Measurements from ENCODE around the gene ZNF136. TPM values are rescaled to one million over a fixed set of nuclear protein-coding genes. Genes with fewer than 3 reads are reported as not detected.

Gene ZNF136
- total and polyA plus RNA-seq, 2 of the 13 experiments (the other 11 are each of a cell fraction or from before 2014, with no cell fraction given): 2.5 to 10.2 TPM

GRCh38 chr19:12139885-12140544 is 22.9 kb upstream of the ZNF136 start, which contains the start of gene ZNF20 (continued):
- TF ChIP-seq SKIL (CRISPR knock-in tag; IDR thresholded peaks at IDR 0.05; ENCODE audit: borderline replicate concordance) (no peak), POLR2AphosphoS5 (IDR thresholded peaks at IDR 0.05; ENCODE audit: low read depth, low read length) (peak; percentile 70), KLF15 (CRISPR knock-in tag; IDR thresholded peaks at IDR 0.05; ENCODE audit: borderline replicate concordance) (0 out of 2 replicates have a peak, but pooled peaks have one; percentile 45), NR1H2 (CRISPR knock-in tag; IDR thresholded peaks at IDR 0.05; ENCODE audit: borderline replicate concordance, low read depth) (no peak), FOSL1 (CRISPR knock-in tag; IDR thresholded peaks at IDR 0.05; ENCODE audit: borderline replicate concordance) (no peak), ZBTB7B (CRISPR knock-in tag; IDR thresholded peaks at IDR 0.05) (peak; percentile 25; the same call in 1 of the 2 replicates), ZNF512B (CRISPR knock-in tag; IDR thresholded peaks at IDR 0.05; ENCODE audit: borderline replicate concordance) (no peak), HNRNPL (IDR thresholded peaks at IDR 0.05; ENCODE audit: low read depth, low read length) (no peak), NFIC (IDR thresholded peaks at IDR 0.05; ENCODE audit: low read length) (no peak), RFXANK (CRISPR knock-in tag; IDR thresholded peaks at IDR 0.05) (no peak), ZBTB46 (CRISPR knock-in tag; IDR thresholded peaks at IDR 0.05; ENCODE audit: borderline replicate concordance) (no peak), ZNF335 (CRISPR knock-in tag; IDR thresholded peaks at IDR 0.05) (0 out of 2 replicates have a peak, but pooled peaks have one; percentile 39), ZNF740 (CRISPR knock-in tag; IDR thresholded peaks at IDR 0.05) (no peak), ZBTB37 (CRISPR knock-in tag; IDR thresholded peaks at IDR 0.05) (no peak), ZNF768 (CRISPR knock-in tag; IDR thresholded peaks at IDR 0.05) (peak; percentile 15; the same call in 1 of the 2 replicates), ZNF7 (CRISPR knock-in tag; IDR thresholded peaks at IDR 0.05) (no peak), ZNF891 (CRISPR knock-in tag; IDR thresholded peaks at IDR 0.05) (peak; percentile 25; the same call in 1 of the 2 replicates), ZNF691 (CRISPR knock-in tag; IDR thresholded peaks at IDR 0.05; ENCODE audit: borderline replicate concordance, low read depth) (no peak)

Measured in HepG2 (cell line).